Ovary (tissue), 9 donors: ENCODE data around the gene MEAK7. TPM values are rescaled to one million over a fixed set of nuclear protein-coding genes. Genes with fewer than 3 reads are reported as not detected.

ENCODE experiments used
- DNase-seq, 5 donors: peaks; one replicate each; pipeline ENCODE4 v3.0.0-alpha.2; 2019 to 2020
- H3K27ac ChIP-seq, 2 donors: fragments of 200-600 bp; one replicate each; pipeline versions ENCODE4 v1.5.1 to v1.8.0; 2019 to 2022
- H3K27me3 ChIP-seq: fragments of 200-600 bp; one replicate; pipeline ENCODE4 v1.8.0; 2022
- H3K36me3 ChIP-seq: fragments of 200-600 bp; sonication (generic); one replicate; pipeline ENCODE4 v1.5.1; 2019
- H3K4me1 ChIP-seq: one replicate; pipeline ENCODE4 v1.8.1; 2013; ENCODE audit warnings: mild to moderate bottlenecking, moderate library complexity; ENCODE audit not compliant: insufficient read depth
- H3K4me3 ChIP-seq: fragments of 200-600 bp; sonication (generic); one replicate; pipeline ENCODE4 v1.5.1; 2017
- H3K9me3 ChIP-seq, 2 donors: fragments of 200-600 bp in 1 of 2; sonication (generic) in 1 of 2; one replicate each; pipeline versions ENCODE4 v1.5.1 to v1.8.1; 2013 to 2019; ENCODE audit warnings: mild to moderate bottlenecking in 1 of 2, moderate library complexity in 1 of 2
- EP300 ChIP-seq: sonication (generic); formaldehyde crosslinking; IDR thresholded peaks from one replicate; pipeline ENCODE4 v1.6.1; 2017; ENCODE audit warnings: antibody characterized with exemption
- POLR2A ChIP-seq: fragments of 450-650 bp; IDR thresholded peaks from one replicate; pipeline ENCODE4 v1.6.1; 2017; ENCODE audit warnings: antibody characterized with exemption, mild to moderate bottlenecking, moderate library complexity
- WGBS, 3 donors: extraction: QIAGEN DNeasy Blood & Tissue Kit in 1 of 3; methylation state at CpG; one replicate each; pipeline versions ENCODE4 v1.1.5 to v1.1.7; 2013 to 2017; 5-methylcytosine and 5-hydroxymethylcytosine counted together
- intact Hi-C, 4 donors: fragments of 100-400 bp; cut with DNase I; formaldehyde crosslinking; loops; one replicate each; pipeline versions ENCODE4 v1.11.0 to v1.15.1; 2022 to 2023
- polyA plus RNA-seq, 2 donors: library from polyadenylated mRNA; stranded (reverse); fragments of 200-250 nt in 1 of 2; fragments of 350-450 nt in 1 of 2; fragmentation: Illumina TruSeq in 1 of 2; extraction: RNeasy Lipid Tissue Mini Kit (QIAGEN cat#74804) in 1 of 2; gene quantifications; one replicate each; pipeline ENCODE4 v1.2.3, GENCODE V29; 2013 to 2014
- total RNA-seq, 7 donors: library from RNA; depleted of rRNA in 2 of 7; stranded (reverse); fragments of >200 nt in 2 of 7; fragmentation: NEBNext Ultra II Directional in 3 of 7; extraction: Animal tissue kit (Norgen Biotek cat#: 25700) in 3 of 7; gene quantifications; one replicate each; pipeline versions ENCODE4 v1.1.0 to v1.2.4, GENCODE V29; 2016 to 2023
- TF ChIP-seq, protein P1 (sequence below), 3 donors: fragments of 450-650 bp in 2 of 3; fragments of 200-600 bp in 1 of 3; IDR thresholded peaks; one replicate each; pipeline versions ENCODE4 v1.5.1 to v1.8.0; 2016 to 2022; ENCODE audit warnings: antibody characterized with exemption in 3 of 3, mild to moderate bottlenecking in 1 of 3
- donor health status: DM: no; HTN: no; CAD: no; lungs with moderate emphysema.
- donor health status: DM: no; HTN: no; CAD: no.
- donor health status: Bipolar disorder and iron deficiency.
- donor health status: DM: yes; HTN: yes; CAD: no.
- donor health status: DM: no; HTN: no; CAD: no.
- donor health status: DM: yes; HTN: yes; CAD: no.

The MEAK7 gene
- total and polyA plus RNA-seq, 9 donors: 6.6 to 23.0 (median 17.2) TPM

GRCh38 chr16:84502581-84502980 lies 1.9 kb downstream of the MEAK7 start:
- no peaks in the 10 kb centered on the region for H3K36me3 ChIP-seq
- no peaks in the 10 kb centered on the region for H3K27me3 ChIP-seq
- WGBS, 3 donors: 91 to 98% (median 93%) methylated on average over 6 of the region's 6 CpGs
- H3K27ac ChIP-seq: no peak overlapping the region
- no peaks in the 10 kb centered on the region for H3K9me3 ChIP-seq
- H3K4me3 ChIP-seq: no peak overlapping the region
- intact Hi-C loops: no loop called here
- peak in 2 of 5 donors; percentile 17 to 23 for DNase-seq
- H3K4me1 ChIP-seq: peaks cover 10% of the 10 kb centered on the region
- TF ChIP-seq, protein P1, sequence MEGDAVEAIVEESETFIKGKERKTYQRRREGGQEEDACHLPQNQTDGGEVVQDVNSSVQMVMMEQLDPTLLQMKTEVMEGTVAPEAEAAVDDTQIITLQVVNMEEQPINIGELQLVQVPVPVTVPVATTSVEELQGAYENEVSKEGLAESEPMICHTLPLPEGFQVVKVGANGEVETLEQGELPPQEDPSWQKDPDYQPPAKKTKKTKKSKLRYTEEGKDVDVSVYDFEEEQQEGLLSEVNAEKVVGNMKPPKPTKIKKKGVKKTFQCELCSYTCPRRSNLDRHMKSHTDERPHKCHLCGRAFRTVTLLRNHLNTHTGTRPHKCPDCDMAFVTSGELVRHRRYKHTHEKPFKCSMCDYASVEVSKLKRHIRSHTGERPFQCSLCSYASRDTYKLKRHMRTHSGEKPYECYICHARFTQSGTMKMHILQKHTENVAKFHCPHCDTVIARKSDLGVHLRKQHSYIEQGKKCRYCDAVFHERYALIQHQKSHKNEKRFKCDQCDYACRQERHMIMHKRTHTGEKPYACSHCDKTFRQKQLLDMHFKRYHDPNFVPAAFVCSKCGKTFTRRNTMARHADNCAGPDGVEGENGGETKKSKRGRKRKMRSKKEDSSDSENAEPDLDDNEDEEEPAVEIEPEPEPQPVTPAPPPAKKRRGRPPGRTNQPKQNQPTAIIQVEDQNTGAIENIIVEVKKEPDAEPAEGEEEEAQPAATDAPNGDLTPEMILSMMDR (IDR thresholded peaks at IDR 0.05): no peak
- TF ChIP-seq EP300 (no peak), POLR2A (no peak)

- Histone ChIP-seq H3K4me3 (no peak overlapping the region), H3K4me1 (peaks cover 10% of the 10 kb centered on the region), H3K27me3 (no peaks in the 10 kb centered on the region), H3K27ac (no peak overlapping the region), H3K9me3 (no peaks in the 10 kb centered on the region), H3K36me3 (no peaks in the 10 kb centered on the region)
- 92 to 95% (median 93%) methylated on average over 13 of the region's 13 CpGs for WGBS, 3 donors
- intact Hi-C loops: no loop called here
- no peak for TF ChIP-seq POLR2A
- TF ChIP-seq, protein P1 (IDR thresholded peaks at IDR 0.05): no peak
- no peak for TF ChIP-seq EP300
- peak in 2 of 5 donors; percentile 14 to 30 for DNase-seq
Measured at GRCh38 chr16:84502075-84502474, 2.4 kb downstream of the MEAK7 start.

DNA sequence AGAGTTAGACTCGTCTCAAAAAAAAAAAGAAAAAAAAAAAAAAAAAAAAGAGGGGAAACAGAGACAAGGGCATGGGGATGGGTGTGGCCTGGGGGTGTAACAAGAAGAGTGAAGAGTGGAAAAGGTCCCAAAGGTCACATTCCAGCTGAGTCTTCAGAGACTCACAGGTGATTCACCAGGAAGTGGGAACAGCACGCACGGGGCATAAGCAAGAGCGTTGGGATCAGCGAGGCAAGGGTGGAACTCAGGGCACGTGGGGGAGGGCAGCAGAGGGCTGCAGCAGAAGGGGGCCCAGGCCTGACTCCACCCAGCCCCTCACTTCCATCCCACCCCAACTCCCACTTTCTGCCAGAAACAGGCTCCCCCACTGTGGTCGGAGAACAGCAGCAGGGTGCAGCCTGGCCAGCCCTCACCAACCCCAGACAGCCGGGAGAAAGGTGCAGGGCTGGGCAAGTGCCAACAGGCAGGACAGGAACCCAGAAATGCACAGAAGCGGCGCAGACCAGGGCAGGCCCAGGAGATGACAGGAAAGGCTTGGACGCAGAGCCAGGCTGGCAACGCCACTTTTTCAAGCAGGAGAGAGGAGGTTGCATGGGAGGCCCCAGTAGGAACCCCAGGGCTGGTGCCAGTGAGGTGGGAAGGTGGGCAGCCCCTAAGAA lies 3.3 kb downstream of the MEAK7 start:
- peak in 2 of 5 donors; percentile 26 to 45 for DNase-seq
- no peaks in the 10 kb centered on the region for H3K9me3 ChIP-seq
- intact Hi-C loops: no loop called here
- TF ChIP-seq, protein P1 (IDR thresholded peaks at IDR 0.05): no peak
- TF ChIP-seq EP300 (no peak), POLR2A (no peak)
- no peaks in the 10 kb centered on the region for H3K27me3 ChIP-seq
- no peaks in the 10 kb centered on the region for H3K36me3 ChIP-seq
- no peak overlapping the region for H3K4me3 ChIP-seq
- H3K4me1 ChIP-seq: peaks cover 10% of the 10 kb centered on the region
- WGBS, 3 donors: 90 to 92% (median 91%) methylated on average over 12 of the region's 12 CpGs
- no peak overlapping the region for H3K27ac ChIP-seq

DNA sequence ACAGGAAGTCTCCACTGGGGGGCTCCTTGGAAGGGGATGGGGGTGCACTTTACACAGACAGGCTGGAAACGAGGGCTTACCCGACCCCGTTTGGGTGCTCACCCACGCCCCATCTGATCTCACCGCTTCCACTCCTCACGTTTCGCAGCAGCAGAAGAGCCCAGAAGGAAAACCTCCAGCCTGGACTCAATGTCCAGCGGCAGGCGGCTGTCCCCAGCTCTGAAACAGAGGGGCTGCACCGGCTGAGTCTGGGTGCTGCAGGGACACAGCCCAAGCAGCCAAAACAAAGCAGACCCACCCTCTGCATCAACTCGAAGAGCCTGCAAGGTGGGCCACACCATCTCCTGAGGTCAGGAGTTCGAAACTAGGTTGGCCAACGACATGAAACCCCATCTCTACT lies 3.9 kb downstream of the MEAK7 start:
- Histone ChIP-seq H3K27me3 (no peaks in the 10 kb centered on the region), H3K4me1 (peaks cover 9% of the 10 kb centered on the region), H3K36me3 (no peaks in the 10 kb centered on the region), H3K4me3 (no peak overlapping the region), H3K9me3 (no peaks in the 10 kb centered on the region), H3K27ac (no peak overlapping the region)
- DNase-seq: peak in 2 of 5 donors; percentile 10 to 23
- intact Hi-C loops: no loop called here
- 91 to 93% (median 93%) methylated on average over 13 of the region's 13 CpGs for WGBS, 3 donors
- no peak for TF ChIP-seq POLR2A
- TF ChIP-seq, protein P1 (IDR thresholded peaks at IDR 0.05): no peak
- TF ChIP-seq EP300: no peak
